ENCODE results near the gene ALG12. TPM values are rescaled to one million over a fixed set of nuclear protein-coding genes. Genes with fewer than 3 reads are reported as not detected.

Gene ALG12
- total and polyA plus RNA-seq, 2 of the 13 experiments (the other 11 are each of a cell fraction or from before 2014, with no cell fraction given), result 7.8 to 15.8 TPM

DNA sequence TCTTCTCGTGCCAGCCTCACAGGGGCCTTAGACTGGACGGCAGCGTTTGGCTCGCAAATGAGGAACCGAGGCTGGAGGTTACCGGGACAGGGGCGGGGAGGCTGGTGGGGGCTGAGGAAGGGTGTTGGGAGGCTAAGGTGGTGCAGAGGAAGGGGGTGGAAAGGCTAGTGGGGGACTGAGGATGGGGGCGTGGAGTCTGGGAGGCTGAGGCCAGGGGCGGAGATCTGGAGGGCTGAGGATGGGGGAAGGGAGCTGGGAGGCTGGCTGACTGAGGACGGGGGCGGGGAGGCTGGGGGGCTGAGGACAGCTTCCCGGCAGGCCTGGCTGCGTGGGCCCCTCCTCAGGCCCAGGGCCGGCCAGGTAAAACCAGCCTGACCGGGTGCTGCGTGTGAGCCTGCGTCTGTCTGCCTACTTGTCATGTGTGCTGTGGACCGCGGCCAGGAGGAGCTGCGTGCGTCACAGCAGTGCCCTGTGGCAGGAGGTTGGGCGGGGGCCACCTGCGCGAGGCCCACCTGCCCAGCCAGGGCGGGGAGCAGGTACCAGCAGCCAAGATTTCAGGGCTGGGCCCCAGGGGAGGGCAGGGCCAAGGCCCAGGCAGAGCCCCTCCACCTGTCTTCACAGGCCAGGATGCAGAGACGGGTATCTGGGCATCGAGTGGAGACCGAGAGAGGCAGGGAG lies 32.9 kb upstream of the ALG12 start:
- H3K27me3 ChIP-seq (ENCODE audit: control insufficient read depth in 1 of 2, insufficient read depth in 2 of 2, low read length in 2 of 2), result no peaks in the 10 kb centered on the region
- H3K79me2 ChIP-seq (ENCODE audit: insufficient read depth, low read length), result no peaks in the 10 kb centered on the region
- peak overlapping the region; percentile 54 to 77 (median 56); a peak in 5 of 6 replicates for H3K4me3 ChIP-seq (replicated peaks in 1 of 3; ENCODE audit: insufficient read depth in 1 of 3, low read depth in 2 of 3, low read length in 3 of 3)
- peaks cover 95% of the 10 kb centered on the region for H3K4me1 ChIP-seq (ENCODE audit: insufficient read depth, low read length)
- no peaks in the 10 kb centered on the region for H3K9me3 ChIP-seq (ENCODE audit: low read length)
- ATAC-seq, result no peak
- H3K4me2 ChIP-seq (ENCODE audit: low read depth, low read length), result peak overlapping the region; percentile 81
- POLR2A ChIA-PET, result interaction anchor here (1.0 to 18.6 kb wide), 5 partner anchors 8 to 33 kb away, joined by 4 to 722 read pairs (median 22); partner anchors contain the start of genes ALG12, CRELD2 and PIM3
- WGBS (ENCODE audit: low lambda C conversion rate), result 19% methylated on average over 11 of the region's 28 CpGs
- CTCF ChIA-PET (ENCODE audit: low intra/inter-chr PET ratio, low total read pairs), result no interaction called here
- H4K20me1 ChIP-seq (ENCODE audit: insufficient read depth, low read length), result no peaks in the 10 kb centered on the region
- no peaks in the 10 kb centered on the region for H3K36me3 ChIP-seq (replicated peaks in 1 of 2; ENCODE audit: control insufficient read depth in 1 of 2, insufficient read depth in 2 of 2, low read length in 2 of 2)
- intact Hi-C loops (cut with micrococcal nuclease; ENCODE audit: unreplicated experiment) (no loop called here), in situ Hi-C loops (cut with HindIII; ENCODE audit: extremely low pct_ligation_motif_present, low pct_unique_long_range_greater_than_20kb) (no loop called here)
- no peak overlapping the region for H2AFZ ChIP-seq (ENCODE audit: low read length)
- no TSS peak for BruUV-seq (replicated peaks)
- FAIRE-seq, result no peak
- peak overlapping the region; percentile 68 for H3K27ac ChIP-seq (ENCODE audit: extremely low read length, insufficient read depth, low read length)
- no peak for DNase-seq (ENCODE audit: low spot score)
- H3K9ac ChIP-seq (ENCODE audit: insufficient read depth, low read depth, low read length), result peak overlapping the region; percentile 78
- no peak for TF ChIP-seq KDM3A (CRISPR knock-in tag; IDR thresholded peaks at IDR 0.05; ENCODE audit: low read depth)
- no peak for TF ChIP-seq NR2C2 (CRISPR knock-in tag; IDR thresholded peaks at IDR 0.05; ENCODE audit: borderline replicate concordance)
- TF ChIP-seq HMGA1 (CRISPR knock-in tag; conservative IDR thresholded peaks at IDR 0.05), result no peak
- no peak for TF ChIP-seq ZNF576 (CRISPR knock-in tag; IDR thresholded peaks at IDR 0.05)
- TF ChIP-seq ZNF572 (CRISPR knock-in tag; IDR thresholded peaks at IDR 0.05), result no peak
- TF ChIP-seq KLF15 (CRISPR knock-in tag; IDR thresholded peaks at IDR 0.05; ENCODE audit: borderline replicate concordance), result no peak
- TF ChIP-seq RAD21 (CRISPR knock-in tag; IDR thresholded peaks at IDR 0.05), result no peak
- no peak for TF ChIP-seq FOSL1 (CRISPR knock-in tag; IDR thresholded peaks at IDR 0.05; ENCODE audit: borderline replicate concordance)
- TF ChIP-seq ZNF746 (CRISPR knock-in tag; IDR thresholded peaks at IDR 0.05), result no peak
- peak; percentile 76; the same call in 1 of the 2 replicates for TF ChIP-seq HNRNPL (IDR thresholded peaks at IDR 0.05; ENCODE audit: low read depth, low read length)
- no peak for TF ChIP-seq DDIT3 (CRISPR knock-in tag; IDR thresholded peaks at IDR 0.05)
- no peak for TF ChIP-seq RFXANK (CRISPR knock-in tag; IDR thresholded peaks at IDR 0.05)
- peak; percentile 37; the same call in 1 of the 2 replicates for TF ChIP-seq MED1 (CRISPR knock-in tag; IDR thresholded peaks at IDR 0.05)
- no peak for TF ChIP-seq PITX1 (CRISPR knock-in tag; IDR thresholded peaks at IDR 0.05)
- TF ChIP-seq CEBPG (CRISPR knock-in tag; IDR thresholded peaks at IDR 0.05), result no peak
- no peak for TF ChIP-seq NCOA1 (CRISPR knock-in tag; IDR thresholded peaks at IDR 0.05)
- 0 out of 2 replicates have a peak, but pooled peaks have one; percentile 17 for TF ChIP-seq KDM2A (CRISPR knock-in tag; IDR thresholded peaks at IDR 0.05; ENCODE audit: borderline replicate concordance, low read depth)
- no peak for TF ChIP-seq ZNF350 (CRISPR knock-in tag; IDR thresholded peaks at IDR 0.05; ENCODE audit: borderline replicate concordance, low read depth)
- TF ChIP-seq RARA (CRISPR knock-in tag; IDR thresholded peaks at IDR 0.05), result peak; percentile 45
- TF ChIP-seq, protein P1, sequence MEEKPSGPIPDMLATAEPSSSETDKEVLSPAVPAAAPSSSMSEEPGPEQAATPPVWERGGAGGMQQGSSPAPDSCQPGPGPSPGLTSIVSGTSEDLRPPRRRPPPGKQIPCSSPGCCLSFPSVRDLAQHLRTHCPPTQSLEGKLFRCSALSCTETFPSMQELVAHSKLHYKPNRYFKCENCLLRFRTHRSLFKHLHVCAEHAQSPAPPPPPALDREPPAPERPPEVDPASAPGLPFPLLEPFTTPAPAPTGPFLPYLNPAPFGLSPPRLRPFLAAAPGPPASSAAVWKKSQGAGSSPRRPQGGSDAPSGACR (CRISPR knock-in tag; IDR thresholded peaks at IDR 0.05), result no peak; the same call in 1 of the 2 replicates
- no peak for TF ChIP-seq SP1 (IDR thresholded peaks at IDR 0.05)
- TF ChIP-seq SP1 (CRISPR knock-in tag; IDR thresholded peaks at IDR 0.05), result no peak
- TF ChIP-seq, protein P2, sequence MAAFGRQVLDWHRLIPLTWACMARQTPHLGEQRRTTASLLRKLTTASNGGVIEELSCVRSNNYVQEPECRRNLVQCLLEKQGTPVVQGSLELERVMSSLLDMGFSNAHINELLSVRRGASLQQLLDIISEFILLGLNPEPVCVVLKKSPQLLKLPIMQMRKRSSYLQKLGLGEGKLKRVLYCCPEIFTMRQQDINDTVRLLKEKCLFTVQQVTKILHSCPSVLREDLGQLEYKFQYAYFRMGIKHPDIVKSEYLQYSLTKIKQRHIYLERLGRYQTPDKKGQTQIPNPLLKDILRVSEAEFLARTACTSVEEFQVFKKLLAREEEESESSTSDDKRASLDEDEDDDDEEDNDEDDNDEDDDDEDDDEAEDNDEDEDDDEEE (CRISPR knock-in tag; IDR thresholded peaks at IDR 0.05), result 0 out of 2 replicates have a peak, but pooled peaks have one; percentile 34
- TF ChIP-seq ZNF432 (CRISPR knock-in tag; IDR thresholded peaks at IDR 0.05; ENCODE audit: borderline replicate concordance), result no peak
- TF ChIP-seq ZNF136 (CRISPR knock-in tag; IDR thresholded peaks at IDR 0.05; ENCODE audit: low read depth), result no peak
